ENCODE measurements around the gene UBE2Q2.

The UBE2Q2 gene

DNA sequence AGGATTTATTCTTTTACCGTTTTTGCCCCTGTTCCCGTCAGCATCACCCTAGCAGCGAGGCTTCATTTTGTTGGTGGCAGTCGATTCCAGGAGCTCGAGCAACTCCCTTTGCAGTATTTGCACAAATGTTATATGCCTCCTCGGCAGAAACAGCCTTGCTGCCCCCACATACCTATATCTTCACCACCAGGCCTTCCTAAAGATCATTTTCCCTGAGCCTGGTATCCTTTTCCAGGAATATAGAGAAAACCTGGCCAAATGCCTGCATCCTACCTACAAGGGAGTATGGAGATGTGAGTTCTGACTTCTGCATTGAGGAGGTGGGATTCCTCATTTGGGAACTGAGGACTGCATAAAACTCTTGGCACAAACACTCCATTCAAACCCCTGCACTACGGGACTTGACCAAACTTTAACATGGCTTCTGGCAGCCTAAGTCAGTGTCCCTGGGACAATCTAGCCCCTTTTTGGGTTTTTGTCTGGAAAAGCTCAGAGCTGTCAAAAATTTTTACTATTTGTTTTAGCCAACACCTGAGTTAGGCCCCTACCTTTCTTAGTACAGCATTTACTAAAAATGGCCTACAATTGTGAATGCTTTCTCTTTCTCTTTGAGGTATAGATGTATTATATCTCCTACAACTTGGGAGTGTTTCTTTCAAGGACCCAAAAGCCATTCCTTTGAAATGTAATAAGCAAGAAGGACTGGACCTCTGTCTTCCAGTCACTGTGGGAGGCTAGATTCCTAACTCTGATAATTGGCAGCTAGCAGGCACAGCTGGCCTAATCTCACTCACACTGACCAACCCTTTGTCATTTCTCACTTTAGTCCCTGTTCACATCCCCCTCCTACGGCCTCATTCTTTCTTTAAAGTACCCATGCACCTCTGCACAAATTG lies 12.1 kb upstream of the UBE2Q2 start:
- TF ChIP-seq, protein P1, sequence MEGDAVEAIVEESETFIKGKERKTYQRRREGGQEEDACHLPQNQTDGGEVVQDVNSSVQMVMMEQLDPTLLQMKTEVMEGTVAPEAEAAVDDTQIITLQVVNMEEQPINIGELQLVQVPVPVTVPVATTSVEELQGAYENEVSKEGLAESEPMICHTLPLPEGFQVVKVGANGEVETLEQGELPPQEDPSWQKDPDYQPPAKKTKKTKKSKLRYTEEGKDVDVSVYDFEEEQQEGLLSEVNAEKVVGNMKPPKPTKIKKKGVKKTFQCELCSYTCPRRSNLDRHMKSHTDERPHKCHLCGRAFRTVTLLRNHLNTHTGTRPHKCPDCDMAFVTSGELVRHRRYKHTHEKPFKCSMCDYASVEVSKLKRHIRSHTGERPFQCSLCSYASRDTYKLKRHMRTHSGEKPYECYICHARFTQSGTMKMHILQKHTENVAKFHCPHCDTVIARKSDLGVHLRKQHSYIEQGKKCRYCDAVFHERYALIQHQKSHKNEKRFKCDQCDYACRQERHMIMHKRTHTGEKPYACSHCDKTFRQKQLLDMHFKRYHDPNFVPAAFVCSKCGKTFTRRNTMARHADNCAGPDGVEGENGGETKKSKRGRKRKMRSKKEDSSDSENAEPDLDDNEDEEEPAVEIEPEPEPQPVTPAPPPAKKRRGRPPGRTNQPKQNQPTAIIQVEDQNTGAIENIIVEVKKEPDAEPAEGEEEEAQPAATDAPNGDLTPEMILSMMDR (IDR thresholded peaks at IDR 0.05; ENCODE audit: borderline replicate concordance, insufficient read depth, low read depth, low read length): no peak
- H3K4me3 ChIP-seq (ENCODE audit: low read depth, low read length): no peak overlapping the region

DNA sequence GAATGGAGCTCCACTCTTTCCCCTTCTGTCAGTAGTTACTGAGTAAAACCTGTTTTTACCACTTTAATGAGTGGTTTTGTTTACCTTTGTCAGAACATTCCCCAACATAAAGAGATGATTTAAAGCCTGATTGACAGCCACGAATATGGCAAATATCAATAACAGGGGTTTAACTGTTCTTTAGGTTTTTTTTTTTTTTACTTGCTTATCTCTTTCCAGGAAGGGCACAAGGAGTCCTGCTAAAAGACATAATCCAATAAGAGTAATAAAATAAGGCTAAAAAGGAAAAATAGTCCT lies 11.5 kb upstream of the UBE2Q2 start:
- H3K4me3 ChIP-seq (ENCODE audit: low read depth, low read length): no peak overlapping the region
- TF ChIP-seq, protein P1 (IDR thresholded peaks at IDR 0.05; ENCODE audit: borderline replicate concordance, insufficient read depth, low read depth, low read length): no peak

DNA sequence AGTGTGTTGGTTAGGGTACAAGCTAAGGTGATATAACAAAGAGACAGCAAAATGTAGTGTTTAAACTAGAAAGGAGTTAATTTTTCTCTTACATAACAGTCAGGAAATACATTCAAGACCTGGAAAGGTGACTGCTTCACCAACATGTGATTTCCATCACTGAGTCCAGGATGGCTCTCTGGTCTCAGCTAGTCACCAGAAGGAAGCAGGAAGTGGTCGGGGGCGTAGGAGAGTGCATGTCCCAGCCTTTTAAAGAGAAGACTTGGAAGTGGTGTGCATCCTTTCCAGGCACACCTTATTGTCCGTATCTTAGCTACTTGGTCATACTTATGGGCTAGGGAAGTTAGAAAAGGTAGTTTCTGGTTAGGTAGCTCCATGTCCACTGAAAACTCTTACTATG lies 11.1 kb upstream of the UBE2Q2 start:
- TF ChIP-seq, protein P1 (IDR thresholded peaks at IDR 0.05; ENCODE audit: borderline replicate concordance, insufficient read depth, low read depth, low read length): no peak
- H3K4me3 ChIP-seq (ENCODE audit: low read depth, low read length): no peak overlapping the region

DNA sequence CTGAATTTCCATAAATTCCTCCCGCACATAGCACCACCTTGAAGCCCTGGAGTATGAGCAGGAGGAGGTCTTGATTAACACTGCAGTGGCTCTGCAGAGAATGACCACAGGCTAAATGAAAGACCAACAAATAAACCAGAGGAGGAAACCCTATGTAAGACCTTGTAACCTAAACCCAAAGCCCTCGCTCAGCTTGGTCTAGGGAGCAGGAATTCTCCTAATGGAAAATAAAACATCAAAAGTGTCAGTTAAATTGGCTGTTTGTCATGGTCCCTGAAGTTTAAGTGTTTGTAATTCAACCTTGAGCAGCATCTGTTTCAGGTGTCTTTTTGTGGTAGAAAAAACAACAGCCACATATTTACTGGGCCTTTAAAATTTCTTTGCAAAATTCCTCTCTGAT lies 9.2 kb upstream of the UBE2Q2 start:
- H3K4me3 ChIP-seq (ENCODE audit: low read depth, low read length): no peak overlapping the region
- TF ChIP-seq, protein P1 (IDR thresholded peaks at IDR 0.05; ENCODE audit: borderline replicate concordance, insufficient read depth, low read depth, low read length): no peak

DNA sequence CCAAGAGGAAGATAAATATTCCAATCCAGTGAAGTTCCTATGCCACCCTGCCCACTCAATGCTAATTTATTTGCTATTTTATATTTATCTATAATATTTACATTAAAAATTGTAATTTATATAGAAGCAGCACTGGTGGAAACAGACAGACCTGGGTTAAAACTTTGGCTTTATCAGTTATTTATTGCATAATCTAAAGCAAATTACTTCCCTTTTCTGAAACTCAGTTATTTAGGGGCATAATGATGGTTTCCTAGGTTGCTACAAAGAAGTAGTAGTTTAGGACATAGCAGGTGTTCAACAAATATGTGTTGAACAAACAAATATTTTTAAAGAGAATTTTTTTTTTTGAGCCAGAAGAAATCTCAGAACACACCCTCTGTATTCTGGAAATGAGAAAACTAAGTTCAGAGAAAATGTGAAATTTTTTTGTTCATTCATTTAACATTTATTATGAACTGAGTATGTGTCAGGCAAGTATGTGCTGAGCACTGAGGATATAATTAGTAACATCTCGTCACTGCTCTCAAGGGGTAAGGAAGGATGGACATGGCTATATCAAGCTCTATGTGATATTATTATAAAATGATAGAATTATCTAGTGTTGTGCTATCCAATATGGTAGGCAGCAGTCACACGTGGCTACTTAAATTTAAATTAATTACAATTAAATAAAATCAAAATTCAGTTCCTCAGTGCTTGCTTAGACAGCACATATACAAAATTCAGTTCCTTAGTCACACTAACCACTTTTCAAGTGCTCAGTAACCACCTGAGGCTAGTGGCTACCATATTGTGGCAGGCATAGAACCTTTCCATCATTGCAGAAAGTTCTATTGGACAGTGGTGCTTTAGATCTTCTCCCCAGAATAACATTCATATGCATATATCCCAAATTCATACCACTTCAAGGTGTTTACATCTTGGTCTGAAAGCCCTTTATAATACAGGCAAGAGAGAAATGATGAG lies 7.0 kb upstream of the UBE2Q2 start:
- no peak overlapping the region for H3K4me3 ChIP-seq (ENCODE audit: low read depth, low read length)
- TF ChIP-seq, protein P1 (IDR thresholded peaks at IDR 0.05; ENCODE audit: borderline replicate concordance, insufficient read depth, low read depth, low read length): no peak

DNA sequence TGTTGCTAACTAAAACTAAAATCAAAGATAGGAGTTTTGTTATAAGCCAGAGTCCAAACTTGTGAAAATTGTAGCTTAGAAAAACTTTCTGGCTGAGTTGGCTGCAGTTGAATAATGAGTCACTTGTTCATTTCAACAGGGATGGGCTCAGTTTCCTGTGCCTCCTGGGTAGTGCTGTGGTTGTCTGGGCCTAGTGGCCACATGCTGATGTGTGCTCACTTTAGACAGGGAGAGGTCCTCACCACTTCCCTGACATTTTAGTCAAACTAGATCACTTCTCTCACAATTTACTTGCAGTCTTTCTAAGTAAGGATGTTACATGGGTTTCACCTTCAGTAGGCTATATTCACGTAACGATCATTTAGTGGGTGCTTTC lies 6.3 kb upstream of the UBE2Q2 start:
- no peak overlapping the region for H3K4me3 ChIP-seq (ENCODE audit: low read depth, low read length)
- TF ChIP-seq, protein P1 (IDR thresholded peaks at IDR 0.05; ENCODE audit: borderline replicate concordance, insufficient read depth, low read depth, low read length): no peak

Data from GM12875 (cell line).